WI38 (cell line): Measurements from ENCODE around the gene TFB2M.

Experiments
- H3K4me3 ChIP-seq: 2 replicates; pipeline ENCODE4 v1.5.1; 2011; ENCODE audit warnings: low read depth, mild to moderate bottlenecking, control low read depth, low read length
- TF ChIP-seq, protein P1 (sequence below): IDR thresholded peaks from 2 replicates; pipeline ENCODE4 v1.5.1; 2012; ENCODE audit warnings: low read depth, mild to moderate bottlenecking, control low read depth, low read length

The TFB2M gene

DNA sequence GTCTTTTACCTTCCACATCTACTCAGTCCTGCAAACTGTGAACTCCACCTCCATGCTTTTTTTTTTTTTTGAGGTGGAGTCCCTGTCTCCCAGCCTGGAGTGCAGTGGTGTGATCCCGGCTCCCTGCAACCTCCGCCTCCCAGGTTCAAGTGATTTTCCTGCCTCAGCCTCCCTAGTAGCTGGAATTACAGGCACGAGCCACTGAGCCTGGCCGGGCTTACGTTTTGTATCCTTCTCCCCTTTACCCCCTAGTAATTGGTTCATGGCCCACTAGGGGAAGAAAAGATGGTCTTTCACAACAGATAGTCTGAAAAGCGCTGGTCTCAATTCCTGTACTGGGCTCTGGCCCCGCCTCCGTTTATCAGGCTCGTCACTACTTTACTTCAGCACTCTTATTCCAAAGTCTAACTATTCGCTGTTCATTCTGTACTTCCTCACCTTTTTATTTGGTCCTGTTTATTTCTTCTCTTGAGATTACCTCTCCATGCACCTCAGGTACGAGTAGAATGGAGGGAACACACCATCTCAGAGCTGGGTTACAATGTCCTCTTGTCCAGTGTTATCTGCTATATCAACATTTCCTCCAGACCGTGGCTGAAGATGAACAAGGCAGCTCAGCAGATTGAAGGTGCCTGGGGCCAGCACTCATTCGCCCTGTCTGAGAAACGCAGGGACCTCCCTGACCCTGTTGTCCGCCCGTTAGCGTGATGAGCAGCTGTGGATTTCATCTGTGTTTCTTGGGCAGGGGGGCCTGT lies 16.4 kb upstream of the TFB2M start:
- H3K4me3 ChIP-seq, result no peak overlapping the region
- TF ChIP-seq, protein P1, sequence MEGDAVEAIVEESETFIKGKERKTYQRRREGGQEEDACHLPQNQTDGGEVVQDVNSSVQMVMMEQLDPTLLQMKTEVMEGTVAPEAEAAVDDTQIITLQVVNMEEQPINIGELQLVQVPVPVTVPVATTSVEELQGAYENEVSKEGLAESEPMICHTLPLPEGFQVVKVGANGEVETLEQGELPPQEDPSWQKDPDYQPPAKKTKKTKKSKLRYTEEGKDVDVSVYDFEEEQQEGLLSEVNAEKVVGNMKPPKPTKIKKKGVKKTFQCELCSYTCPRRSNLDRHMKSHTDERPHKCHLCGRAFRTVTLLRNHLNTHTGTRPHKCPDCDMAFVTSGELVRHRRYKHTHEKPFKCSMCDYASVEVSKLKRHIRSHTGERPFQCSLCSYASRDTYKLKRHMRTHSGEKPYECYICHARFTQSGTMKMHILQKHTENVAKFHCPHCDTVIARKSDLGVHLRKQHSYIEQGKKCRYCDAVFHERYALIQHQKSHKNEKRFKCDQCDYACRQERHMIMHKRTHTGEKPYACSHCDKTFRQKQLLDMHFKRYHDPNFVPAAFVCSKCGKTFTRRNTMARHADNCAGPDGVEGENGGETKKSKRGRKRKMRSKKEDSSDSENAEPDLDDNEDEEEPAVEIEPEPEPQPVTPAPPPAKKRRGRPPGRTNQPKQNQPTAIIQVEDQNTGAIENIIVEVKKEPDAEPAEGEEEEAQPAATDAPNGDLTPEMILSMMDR, result no peak

DNA sequence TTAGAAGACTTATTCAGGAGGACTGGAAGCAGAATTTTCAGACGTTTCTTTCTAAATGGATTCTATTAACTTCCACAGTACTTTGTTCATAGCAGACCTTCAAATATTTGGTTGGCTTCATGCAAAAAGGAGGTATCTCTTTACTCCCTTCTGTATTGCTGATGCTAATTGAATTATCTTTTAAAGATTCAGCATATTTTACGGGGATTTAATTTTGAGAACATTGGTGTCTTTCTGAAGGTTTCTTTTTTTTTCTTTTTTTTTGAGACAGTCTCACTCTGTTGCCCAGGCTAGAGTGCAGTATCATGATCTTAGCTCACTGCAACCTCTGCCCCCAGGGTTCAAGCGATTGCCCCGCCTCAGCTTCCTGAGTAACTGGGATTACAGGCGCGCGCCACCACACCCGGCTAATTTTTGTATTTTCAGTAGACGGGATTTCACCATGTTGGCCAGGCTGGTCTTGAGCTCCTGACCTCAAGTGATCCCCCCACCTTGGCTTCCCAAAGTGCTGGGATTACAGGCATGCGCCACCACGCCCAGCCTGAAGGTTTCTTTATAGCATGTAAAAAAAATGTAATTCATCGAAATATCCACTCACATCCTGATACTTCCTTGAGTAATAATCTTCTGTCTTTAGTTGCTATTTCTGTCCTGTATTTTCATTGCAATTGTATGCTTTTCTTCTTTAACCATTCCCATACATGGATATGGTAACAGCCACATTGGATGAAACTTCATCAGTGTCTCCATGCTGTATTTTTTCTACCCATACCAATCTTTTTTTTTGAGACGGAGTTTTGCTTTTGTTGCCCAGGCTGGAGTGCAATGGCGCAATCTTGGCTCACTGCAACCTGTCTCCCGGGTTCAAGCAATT lies 14.7 kb upstream of the TFB2M start:
- TF ChIP-seq, protein P1, result no peak
- H3K4me3 ChIP-seq, result no peak overlapping the region

DNA sequence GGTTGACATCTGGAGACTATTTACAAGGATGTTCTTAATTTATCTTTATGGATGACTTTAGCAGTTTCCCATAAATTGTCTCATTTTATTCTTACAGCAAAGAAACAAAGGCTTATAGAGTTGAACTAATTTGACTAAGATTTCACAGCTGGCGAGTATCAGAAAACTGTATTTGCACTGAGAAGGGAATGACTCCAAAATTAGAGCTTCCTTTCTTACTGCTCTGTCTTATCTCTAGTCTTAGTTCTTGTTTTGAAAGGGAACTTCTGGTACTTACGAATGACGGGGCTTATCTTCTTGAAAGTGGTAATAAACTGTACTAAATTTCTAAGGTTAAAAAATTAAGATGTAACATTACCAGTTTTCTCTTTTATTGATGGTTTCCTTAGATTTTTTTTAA lies 13.8 kb upstream of the TFB2M start:
- TF ChIP-seq, protein P1, result no peak
- no peak overlapping the region for H3K4me3 ChIP-seq

DNA sequence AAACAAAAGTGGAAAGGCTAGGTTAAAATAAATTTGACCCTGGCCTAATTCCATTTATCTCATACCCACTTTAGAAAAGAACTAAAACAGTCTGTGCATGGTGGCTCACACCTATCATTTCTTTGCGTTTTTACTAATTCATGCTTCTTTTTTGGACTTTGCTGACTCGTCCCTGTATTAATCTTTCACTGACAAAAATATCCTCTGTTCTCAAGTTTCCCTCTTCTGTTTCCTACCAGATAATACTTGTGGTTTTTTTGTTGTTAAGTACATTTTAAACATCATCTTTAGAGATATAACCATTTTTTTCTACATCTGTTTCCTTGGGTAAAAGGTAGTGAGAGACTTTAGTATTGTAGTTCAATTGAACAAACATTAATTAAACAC lies 11.7 kb upstream of the TFB2M start:
- TF ChIP-seq, protein P1, result no peak
- H3K4me3 ChIP-seq, result no peak overlapping the region

DNA sequence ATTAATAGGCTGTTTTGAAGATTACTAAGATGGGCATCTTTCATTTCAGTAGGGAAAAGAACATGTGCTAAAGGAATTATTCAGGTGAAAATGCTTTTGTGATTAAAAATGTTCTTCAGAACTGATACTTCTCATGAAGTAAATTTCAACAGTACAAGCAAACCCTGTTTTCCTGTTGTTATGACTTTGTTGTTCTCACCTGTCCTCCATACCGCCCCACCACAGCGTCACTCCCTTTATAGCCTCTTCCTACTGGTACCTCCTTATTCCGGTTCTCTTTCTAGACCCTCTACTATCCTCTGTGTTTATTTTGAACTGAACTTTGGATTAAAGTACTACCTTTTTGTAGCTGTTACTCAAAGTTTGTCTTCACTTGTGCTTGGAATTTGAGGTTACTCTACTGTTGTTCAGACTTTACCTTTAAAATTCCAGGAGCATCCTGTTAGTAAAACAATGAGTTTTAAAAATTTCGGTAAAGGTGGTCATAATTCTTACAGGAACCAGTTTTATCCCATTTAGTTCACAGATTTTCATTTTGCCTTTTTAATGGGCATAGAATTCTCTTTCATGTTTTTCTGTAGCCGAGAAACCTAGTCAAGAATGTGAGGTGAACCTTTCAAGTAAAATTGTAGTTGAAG lies 11.1 kb upstream of the TFB2M start:
- TF ChIP-seq, protein P1, result no peak
- no peak overlapping the region for H3K4me3 ChIP-seq

DNA sequence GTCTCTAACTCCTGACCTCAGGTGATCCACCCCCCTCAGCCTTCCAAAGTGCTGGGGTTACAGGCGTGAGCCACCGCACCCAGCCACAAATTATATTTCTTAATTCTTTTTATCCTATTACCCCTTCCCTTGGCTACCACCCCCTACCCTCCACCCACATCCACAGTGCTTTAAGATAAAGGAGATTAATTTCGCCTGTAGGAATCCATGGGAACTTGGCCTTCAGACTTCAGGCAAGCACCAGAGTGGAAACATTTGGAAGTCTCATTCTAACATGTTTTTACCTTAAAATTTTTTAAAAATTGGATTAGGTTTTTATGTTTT lies 10.6 kb upstream of the TFB2M start:
- H3K4me3 ChIP-seq, result no peak overlapping the region

More for the DNA sequence above, 10.6 kb upstream of the TFB2M start:
- TF ChIP-seq, protein P1, result no peak
